ENCODE results near the gene CATSPER4. TPM values are rescaled to one million over a fixed set of nuclear protein-coding genes. Genes with fewer than 3 reads are reported as not detected.

CATSPER4 gene
- total RNA-seq (2022; extraction: Qiagen RNA extraction; ENCODE audit: low read depth) = not detected in 5 replicates

DNA sequence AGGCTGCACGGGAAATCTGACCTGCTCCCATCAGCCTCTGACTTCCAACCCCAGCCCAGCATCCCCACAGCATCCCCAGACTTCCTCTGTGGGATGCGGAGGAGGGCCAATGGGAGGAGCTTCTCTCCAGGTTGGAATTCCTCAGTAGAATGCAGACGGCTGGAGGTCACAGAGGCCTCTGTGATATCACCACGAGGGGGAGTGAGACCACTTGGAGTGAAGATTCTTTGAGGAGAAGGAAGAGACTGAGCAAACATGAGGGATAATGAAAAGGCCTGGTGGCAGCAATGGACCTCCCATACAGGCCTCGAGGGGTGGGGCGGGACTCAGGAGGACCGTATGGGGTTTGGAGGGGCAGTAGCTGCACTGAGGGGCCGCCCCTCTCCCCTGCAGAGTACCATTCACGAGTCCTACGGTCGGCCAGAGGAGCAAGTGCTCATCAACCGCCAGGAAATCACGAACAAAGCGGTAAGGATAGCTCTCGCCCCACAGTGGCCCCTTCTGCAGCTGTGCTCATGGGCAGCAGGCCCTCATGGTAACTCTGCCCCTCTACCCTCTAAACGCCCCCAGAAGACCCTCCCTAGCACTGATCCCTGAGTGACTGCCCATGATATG lies at the start of gene CATSPER4:
Gene CATSPER4 (plus strand): TSS at position 230 of the 615 bp plus-strand sequence. CDS start 26 bp downstream, at position 256.

DNA sequence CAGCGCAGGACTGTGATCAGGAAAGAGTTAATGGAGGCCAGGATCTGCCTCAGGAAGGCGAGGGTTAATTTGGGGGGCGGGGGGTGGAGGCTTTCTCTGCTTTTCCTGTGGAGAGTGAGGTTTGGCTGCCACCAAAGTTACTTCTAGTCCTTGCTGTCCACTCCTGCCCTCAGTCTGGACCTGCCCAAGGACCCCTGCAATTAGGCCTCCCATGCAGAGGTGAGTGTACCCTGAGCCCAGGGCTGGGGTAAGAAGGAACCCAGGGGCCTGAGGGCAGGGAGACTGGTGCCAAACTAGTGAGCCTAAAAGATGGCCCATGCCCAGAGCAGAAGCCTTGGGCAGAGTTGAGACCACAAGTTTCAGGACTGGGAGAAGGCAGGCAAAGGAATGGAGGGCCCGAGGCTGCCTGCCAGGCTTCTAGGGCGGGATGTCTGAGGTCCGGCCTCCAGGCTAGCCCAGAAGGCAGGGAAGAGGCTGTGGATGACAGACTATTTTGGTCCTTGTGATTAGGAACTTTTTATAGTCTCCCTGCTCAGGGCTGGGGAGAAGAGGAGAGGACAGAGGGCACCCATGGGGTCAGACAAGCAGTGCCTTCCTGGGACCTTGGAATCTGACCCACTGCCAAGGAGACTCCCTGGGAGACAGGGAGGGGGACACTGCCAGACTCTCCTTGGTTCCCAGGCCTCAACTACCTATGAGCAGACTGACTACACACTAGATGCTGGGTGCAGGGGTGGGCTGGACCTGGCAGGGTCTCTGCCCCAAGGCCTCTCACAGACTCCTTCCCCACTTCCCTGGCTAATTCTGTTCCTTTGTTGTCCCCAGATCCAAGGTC lies 31.3 kb upstream of the CATSPER4 start, which contains the start of gene FAM110D:
Gene FAM110D (plus strand): TSS at position 172 of the 835 bp plus-strand sequence. CDS start 2,213 bp downstream, outside the sequence.

DNA sequence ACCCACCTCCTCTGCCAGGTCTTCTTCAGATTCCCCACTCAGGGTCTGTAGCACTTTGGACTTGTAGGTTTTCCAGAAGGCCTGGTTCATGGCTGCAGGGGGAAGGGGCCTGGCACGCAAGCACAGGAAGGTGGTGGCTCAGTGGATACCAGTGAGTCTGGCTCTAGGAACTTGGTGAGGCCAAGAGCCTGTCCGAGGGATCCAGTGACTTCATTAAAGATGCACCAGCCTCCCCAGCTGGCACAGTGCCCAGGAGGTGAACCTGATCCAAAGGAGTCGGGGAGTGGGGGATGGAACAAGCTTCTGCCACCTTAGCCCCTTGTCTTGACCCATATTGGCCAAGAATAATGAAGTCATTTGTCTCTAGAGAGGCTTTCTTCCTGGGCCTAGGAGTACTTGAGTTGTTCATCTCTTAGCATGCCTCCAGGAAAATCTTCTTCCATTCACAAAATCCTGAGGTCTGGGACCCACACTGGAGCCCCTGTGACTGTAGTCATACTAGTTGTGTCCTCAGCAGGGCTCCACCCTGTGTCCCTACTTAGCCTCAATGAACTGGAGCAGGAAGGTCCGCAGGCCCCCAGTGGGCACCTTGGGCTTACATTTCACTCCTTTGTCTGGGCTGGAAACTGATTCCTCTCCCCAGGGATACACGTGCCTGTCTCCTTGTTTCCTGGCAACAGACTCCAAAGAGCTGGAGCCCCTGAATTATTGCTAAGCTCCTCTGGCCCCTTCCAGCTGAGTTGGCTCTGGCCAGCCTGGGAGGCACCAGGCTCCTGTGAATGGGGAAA lies 21.8 kb upstream of the CATSPER4 start, which contains the start of gene C1orf232:
Gene C1orf232 (minus strand): TSS at position 554 of the 788 bp plus-strand sequence. CDS start 464 bp downstream, at position 90.

DNA sequence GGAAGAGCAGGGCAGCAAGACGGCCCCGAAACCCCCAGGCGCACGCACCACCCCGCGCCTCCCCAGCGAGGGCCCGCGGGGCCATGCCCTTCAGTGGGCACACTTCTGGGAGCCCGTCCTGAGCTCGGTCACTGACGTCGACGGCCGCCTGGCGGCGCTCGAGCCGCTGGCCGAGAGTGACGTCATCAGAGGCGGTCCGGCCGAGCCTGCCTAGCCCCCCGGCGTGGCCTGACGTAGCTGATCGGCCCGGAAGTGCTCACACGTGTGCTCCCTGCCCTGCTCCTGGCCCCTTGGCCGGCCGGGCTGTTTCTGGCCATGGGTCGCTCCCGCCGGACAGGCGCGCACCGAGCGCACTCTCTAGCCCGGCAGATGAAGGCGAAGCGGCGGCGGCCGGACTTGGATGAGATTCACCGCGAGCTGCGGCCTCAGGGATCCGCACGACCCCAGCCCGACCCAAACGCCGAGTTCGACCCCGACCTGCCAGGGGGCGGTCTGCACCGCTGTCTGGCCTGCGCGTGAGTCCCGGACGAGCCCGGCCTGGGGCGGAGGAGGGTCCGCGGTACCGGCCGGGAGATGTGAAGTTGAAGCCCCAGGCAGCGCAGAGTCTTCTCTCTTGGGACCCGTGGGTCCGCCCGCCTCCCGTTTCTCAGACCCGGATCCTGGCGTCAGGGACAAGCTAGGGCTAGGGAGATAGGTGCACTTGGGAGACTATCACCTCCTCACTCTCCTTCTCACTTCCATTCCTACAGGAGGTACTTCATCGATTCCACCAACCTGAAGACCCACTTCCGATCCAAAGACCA lies 20.5 kb upstream of the CATSPER4 start, which contains the start of gene ZNF593:
Gene ZNF593 (plus strand): TSS at position 240 of the 803 bp plus-strand sequence. CDS start 76 bp downstream, at position 316.

DNA sequence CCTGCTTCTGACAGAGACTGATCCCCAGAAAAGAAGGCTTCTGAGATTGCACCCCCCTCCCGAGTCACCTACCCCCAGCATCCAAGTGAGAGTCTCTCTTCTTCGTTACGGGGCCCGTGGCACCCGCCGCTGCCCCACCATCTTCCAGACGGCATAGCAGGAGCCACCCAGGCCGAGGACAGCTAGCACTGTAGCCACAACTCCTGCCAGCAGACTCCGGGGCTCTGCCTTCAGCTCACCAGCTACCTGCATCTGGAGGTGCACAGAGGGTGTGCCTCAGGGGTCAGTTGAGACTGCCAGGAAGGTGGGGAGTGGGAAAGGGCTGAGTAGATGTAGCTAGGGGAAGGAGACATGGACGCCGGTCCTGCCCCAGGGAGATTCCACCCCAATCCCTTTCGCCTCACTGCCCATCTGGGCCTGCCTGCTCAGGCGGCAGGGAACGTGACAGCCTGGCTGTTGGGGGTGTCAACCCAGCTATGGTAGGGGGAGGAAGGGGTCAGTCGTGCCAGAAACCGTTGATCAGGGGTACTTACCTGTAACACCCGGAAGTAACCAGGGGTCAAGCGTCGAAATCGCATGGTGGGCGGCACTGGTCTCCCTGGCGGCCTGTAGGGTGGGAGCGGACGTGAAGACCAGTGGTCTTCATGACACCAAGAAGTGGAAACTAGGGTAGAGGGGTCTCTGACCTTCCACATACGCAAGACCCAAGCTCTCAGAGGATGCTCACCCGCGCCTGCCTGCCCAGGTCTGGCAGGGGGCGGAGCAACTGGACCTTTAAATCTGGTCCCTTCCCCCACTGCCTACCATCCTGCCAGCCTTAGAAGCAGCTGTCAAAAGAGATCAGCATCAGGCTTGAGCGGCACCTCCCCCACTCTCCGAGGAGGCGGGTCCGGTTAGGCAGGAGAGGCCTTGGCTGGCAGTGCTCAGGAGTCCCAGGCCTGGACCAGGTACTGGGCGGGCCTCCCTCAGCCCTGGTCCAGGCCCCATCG lies 19.0 kb upstream of the CATSPER4 start, which contains the start of gene ZNF593OS:
Gene ZNF593OS (minus strand): TSS at position 749 of the 989 bp plus-strand sequence. CDS start 171 bp downstream, at position 578.

DNA sequence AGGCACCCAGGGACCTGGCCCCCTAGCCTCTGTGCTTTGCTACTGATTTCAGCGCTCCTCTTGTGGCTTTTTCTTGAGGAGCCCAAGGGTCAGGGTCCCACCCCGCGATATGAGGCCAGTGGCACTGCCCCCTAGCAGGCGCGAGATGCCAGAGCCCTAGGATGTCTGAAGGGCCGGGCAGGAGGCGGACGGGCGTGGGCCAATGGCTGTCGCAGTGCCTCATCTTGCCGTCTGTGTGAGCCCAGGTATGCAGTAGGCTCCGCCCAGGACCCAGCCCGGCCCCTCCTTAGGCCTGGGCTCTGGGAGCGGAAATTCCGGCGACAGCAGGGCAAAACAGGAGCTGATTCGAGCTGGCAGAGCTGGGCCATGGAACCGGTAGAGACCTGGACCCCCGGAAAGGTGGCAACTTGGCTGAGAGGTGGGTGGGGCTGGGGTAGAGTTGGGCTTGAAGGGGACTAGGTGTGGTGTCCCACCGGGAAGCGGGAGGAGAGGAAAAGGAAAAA lies 13.2 kb upstream of the CATSPER4 start, which contains the start of gene CNKSR1:
Gene CNKSR1 (plus strand): TSS at position 310 of the 503 bp plus-strand sequence. CDS start 57 bp downstream, at position 367.

DNA sequence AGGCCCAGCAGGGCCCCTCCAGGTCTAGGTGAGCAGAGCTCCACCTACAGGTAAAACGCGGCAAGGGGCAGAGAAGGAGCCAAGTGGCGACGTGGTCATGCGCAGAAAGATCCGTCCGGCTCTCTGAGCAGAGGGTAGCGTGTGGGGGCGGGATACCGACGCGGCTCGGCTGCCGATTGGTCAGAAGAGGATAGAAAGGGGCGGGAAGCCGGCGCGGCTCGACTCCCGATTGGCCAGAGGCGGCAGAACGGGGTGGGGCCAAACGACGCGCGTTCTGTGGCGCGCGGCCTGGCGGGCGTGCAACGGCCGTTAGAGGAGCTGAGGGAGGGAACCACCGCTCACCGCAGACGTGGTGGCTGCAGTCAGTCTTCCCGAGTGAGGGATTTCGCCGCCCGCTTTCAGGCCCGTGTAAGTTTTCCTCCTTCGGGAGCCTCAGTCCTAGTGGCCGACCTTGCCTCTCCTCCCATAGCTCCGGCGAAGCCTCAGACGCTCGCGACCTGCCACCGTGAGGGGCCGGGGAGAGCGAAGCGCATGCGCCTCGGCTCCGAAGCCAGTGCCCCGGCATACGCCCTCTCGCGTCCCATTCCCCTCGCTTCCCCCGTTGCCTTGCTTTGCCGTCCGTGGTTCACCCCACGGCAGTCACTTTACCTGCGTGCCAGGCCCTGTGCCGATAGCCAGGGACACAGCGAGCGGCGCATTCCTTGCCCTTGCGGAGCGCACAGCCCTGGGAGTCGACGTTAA lies 43.7 kb downstream of the CATSPER4 start, which contains the start of gene CEP85:
Gene CEP85 (plus strand): TSS at position 298 of the 741 bp plus-strand sequence. CDS start 5,584 bp downstream, outside the sequence.

Other genes starting within 250 kb of the CATSPER4 start
- gene PAFAH2, start 192.5 kb upstream of the CATSPER4 start, total RNA-seq (2022; extraction: Qiagen RNA extraction; ENCODE audit: low read depth) = 6.1 to 7.9 TPM (median 6.8 TPM) in 5 replicates
- gene EXTL1, start 168.8 kb upstream of the CATSPER4 start, total RNA-seq (2022; extraction: Qiagen RNA extraction; ENCODE audit: low read depth) = not detected in 5 replicates
- gene SLC30A2, start 144.5 kb upstream of the CATSPER4 start, total RNA-seq (2022; extraction: Qiagen RNA extraction; ENCODE audit: low read depth) = 0.08 to 0.13 TPM in 2 of 5 replicates, not detected in the others
- gene TRIM63, start 123.0 kb upstream of the CATSPER4 start, total RNA-seq (2022; extraction: Qiagen RNA extraction; ENCODE audit: low read depth) = 0.07 to 0.08 TPM in 2 of 5 replicates, not detected in the others
- gene PDIK1L, start 78.8 kb upstream of the CATSPER4 start, total RNA-seq (2022; extraction: Qiagen RNA extraction; ENCODE audit: low read depth) = 0.73 to 2.3 TPM (median 1.9 TPM) in 5 replicates
- gene FAM110D, start 31.5 kb upstream of the CATSPER4 start, total RNA-seq (2022; extraction: Qiagen RNA extraction; ENCODE audit: low read depth) = 0.06 TPM in 1 of 5 replicates, not detected in the others
- gene C1orf232, start 21.6 kb upstream of the CATSPER4 start, total RNA-seq (2022; extraction: Qiagen RNA extraction; ENCODE audit: low read depth) = not detected in 5 replicates
- gene ZNF593, start 20.7 kb upstream of the CATSPER4 start, total RNA-seq (2022; extraction: Qiagen RNA extraction; ENCODE audit: low read depth) = 52.3 to 67.9 TPM (median 66.6 TPM) in 5 replicates
- 0.36 TPM in 1 of 5 replicates, not detected in the others for gene ZNF593OS, start 18.8 kb upstream of the CATSPER4 start, total RNA-seq (2022; extraction: Qiagen RNA extraction; ENCODE audit: low read depth)
- 0.13 to 0.35 TPM (median 0.30 TPM) in 5 replicates for gene CNKSR1, start 13.1 kb upstream of the CATSPER4 start, total RNA-seq (2022; extraction: Qiagen RNA extraction; ENCODE audit: low read depth)
- gene CEP85, start 43.6 kb downstream of the CATSPER4 start, total RNA-seq (2022; extraction: Qiagen RNA extraction; ENCODE audit: low read depth) = 12.2 to 15.1 TPM (median 13.6 TPM) in 5 replicates
- 116 to 199 TPM (median 158 TPM) in 5 replicates for gene SH3BGRL3, start 89.5 kb downstream of the CATSPER4 start, total RNA-seq (2022; extraction: Qiagen RNA extraction; ENCODE audit: low read depth)
- 11.1 to 17.7 TPM (median 16.8 TPM) in 5 replicates for gene UBXN11, start 116.0 kb downstream of the CATSPER4 start, total RNA-seq (2022; extraction: Qiagen RNA extraction; ENCODE audit: low read depth)
- not detected in 5 replicates for gene CD52, start 127.4 kb downstream of the CATSPER4 start, total RNA-seq (2022; extraction: Qiagen RNA extraction; ENCODE audit: low read depth)
- gene CRYBG2, start 163.5 kb downstream of the CATSPER4 start, total RNA-seq (2022; extraction: Qiagen RNA extraction; ENCODE audit: low read depth) = 0.48 to 2.0 TPM (median 1.4 TPM) in 5 replicates
- gene ZNF683, start 182.1 kb downstream of the CATSPER4 start, total RNA-seq (2022; extraction: Qiagen RNA extraction; ENCODE audit: low read depth) = not detected in 5 replicates
- gene LIN28A, start 220.2 kb downstream of the CATSPER4 start, total RNA-seq (2022; extraction: Qiagen RNA extraction; ENCODE audit: low read depth) = 0.03 TPM in 1 of 5 replicates, not detected in the others
- 21.2 to 26.7 TPM (median 23.1 TPM) in 5 replicates for gene DHDDS, start 241.7 kb downstream of the CATSPER4 start, total RNA-seq (2022; extraction: Qiagen RNA extraction; ENCODE audit: low read depth)